NOMO-1 treated with dmso at 0.1 percent for 144 hours (cell line): ENCODE data around the gene KCND2.

ENCODE experiments used
- DNase-seq: peaks from one replicate; lab custom pipeline; 2025; ENCODE audit not compliant: unreplicated experiment; lab: John Stamatoyannopoulos, UW

KCND2 gene

GRCh38 chr7:120797026-120797645 lies 524.2 kb downstream of the KCND2 start:
- DNase-seq: no peak

GRCh38 chr7:120799147-120799546 lies 526.2 kb downstream of the KCND2 start:
- no peak for DNase-seq
